GM13976 (cell line): Measurements from ENCODE around the gene TXLNA.

Source experiments
- DNase-seq: peaks from one replicate; pipeline ENCODE4 v3.0.0; 2012; ENCODE audit warnings: low spot score
- in situ Hi-C: fragments of 300-500 bp; cut with MboI; formaldehyde crosslinking; loops from one replicate; pipeline ENCODE4 v1.12.0; 2022; ENCODE audit warnings: low sequenced_read_pairs, mixed read lengths, inconsistent platforms; ENCODE audit not compliant: unreplicated experiment
- TF ChIP-seq, protein P1 (sequence below): IDR thresholded peaks from 2 replicates; pipeline ENCODE4 v1.5.1; 2012; ENCODE audit warnings: borderline replicate concordance, mild to moderate bottlenecking; ENCODE audit not compliant: insufficient read depth; ENCODE audit errors: extremely low read depth, missing control alignments, control extremely low read depth

TXLNA gene

DNA sequence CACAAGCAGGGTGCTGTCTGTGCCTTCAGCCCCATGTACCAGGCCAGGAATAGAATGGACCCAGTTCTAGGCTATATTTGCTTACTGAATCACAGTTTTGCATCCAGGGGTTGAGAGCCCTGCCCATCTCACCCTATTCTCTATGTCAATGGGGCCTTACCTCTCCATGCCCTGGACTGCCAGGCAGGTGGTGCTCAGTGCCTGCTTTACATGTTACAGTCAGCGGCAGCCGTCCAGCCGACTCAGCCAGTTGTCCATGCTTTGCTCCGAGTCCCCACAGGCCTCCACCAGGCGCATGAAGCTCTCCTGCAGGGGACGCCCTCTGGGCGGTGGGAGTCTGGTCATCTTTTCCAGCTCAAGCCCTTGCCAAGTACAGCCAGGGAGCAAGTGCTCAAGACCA is 55.3 kb downstream of the TXLNA start:
- in situ Hi-C loops: no loop called here
- no peak for DNase-seq
- TF ChIP-seq, protein P1, sequence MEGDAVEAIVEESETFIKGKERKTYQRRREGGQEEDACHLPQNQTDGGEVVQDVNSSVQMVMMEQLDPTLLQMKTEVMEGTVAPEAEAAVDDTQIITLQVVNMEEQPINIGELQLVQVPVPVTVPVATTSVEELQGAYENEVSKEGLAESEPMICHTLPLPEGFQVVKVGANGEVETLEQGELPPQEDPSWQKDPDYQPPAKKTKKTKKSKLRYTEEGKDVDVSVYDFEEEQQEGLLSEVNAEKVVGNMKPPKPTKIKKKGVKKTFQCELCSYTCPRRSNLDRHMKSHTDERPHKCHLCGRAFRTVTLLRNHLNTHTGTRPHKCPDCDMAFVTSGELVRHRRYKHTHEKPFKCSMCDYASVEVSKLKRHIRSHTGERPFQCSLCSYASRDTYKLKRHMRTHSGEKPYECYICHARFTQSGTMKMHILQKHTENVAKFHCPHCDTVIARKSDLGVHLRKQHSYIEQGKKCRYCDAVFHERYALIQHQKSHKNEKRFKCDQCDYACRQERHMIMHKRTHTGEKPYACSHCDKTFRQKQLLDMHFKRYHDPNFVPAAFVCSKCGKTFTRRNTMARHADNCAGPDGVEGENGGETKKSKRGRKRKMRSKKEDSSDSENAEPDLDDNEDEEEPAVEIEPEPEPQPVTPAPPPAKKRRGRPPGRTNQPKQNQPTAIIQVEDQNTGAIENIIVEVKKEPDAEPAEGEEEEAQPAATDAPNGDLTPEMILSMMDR: no peak

DNA sequence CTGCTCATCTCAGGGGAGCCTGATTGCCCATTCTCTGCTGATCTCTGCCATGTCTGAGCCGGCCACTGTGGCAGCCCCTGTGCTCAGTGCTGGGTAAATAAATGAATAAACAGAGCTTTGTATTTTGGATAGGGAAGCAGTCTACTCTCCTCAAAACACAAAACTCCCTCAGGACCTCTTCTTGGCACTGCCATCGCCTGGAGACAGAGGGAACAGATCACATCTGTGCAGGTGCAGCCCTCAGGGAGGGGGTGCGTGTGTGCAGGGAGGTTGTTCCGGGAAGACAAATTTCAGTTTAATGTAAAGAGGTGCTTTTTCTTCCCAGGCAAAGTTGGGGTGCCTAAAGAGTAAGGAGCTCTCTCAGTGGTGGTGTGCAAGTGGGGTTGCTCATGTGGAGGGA is 59.9 kb downstream of the TXLNA start:
- in situ Hi-C loops: no loop called here
- DNase-seq: no peak
- TF ChIP-seq, protein P1: no peak

DNA sequence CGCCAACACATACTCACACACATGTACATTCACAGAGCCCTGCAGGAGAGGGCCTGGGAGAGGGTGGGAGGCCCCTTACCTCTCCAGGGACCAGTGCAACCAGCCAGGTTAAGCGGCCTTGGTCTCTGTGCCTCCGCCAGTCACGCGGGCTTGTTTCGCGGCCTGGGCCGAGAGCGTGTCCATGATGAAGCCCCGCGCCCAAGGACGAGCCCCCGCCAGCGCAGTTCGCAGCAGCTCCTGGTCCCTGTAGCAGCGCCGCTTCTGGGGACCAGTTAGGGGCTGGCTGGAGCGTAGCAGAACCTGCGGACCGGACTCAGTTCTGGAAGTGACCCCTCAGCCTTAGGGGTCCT is 60.3 kb downstream of the TXLNA start:
- TF ChIP-seq, protein P1: no peak
- in situ Hi-C loops: no loop called here
- DNase-seq: no peak

DNA sequence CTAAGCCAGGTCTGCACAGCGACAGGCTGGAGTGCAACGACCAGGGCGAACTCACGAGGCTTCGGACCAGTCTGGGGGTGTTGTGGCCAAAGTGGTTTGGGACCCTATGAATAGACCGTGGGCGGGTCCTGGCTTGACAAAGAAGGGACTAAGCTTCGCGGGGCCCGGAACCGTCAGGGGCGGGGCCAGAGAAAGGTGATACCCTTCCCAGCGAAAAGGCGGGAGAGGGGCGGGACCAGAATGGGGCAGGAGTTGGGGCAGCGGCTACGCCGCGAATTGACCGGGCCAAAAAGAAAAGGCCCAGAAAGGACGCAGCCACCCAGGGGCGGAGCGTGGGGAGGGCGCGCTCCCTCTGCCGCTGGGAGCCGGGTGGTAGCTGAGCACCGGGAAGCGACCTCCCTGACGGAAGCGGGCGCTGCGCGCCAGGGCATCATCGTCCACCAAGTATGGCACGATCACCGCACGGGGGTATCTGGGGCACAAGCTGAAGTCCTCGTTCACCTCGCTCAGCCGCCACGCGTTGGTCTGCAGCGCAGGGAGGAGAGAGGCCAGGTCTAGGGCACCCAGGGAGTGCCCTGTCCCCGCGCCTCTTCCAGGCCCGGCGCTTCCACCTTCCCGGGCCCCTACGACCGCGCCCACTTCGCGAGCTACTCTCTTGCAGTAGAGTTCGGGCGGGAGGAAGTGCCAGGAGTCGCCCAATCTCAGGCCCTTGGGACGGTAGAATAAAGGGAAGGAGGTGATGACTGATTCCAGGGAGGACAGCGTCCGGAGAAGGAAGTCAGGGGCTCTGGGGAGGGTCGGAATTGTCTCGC is 60.9 kb downstream of the TXLNA start:
- TF ChIP-seq, protein P1: no peak
- in situ Hi-C loops: no loop called here

DNA sequence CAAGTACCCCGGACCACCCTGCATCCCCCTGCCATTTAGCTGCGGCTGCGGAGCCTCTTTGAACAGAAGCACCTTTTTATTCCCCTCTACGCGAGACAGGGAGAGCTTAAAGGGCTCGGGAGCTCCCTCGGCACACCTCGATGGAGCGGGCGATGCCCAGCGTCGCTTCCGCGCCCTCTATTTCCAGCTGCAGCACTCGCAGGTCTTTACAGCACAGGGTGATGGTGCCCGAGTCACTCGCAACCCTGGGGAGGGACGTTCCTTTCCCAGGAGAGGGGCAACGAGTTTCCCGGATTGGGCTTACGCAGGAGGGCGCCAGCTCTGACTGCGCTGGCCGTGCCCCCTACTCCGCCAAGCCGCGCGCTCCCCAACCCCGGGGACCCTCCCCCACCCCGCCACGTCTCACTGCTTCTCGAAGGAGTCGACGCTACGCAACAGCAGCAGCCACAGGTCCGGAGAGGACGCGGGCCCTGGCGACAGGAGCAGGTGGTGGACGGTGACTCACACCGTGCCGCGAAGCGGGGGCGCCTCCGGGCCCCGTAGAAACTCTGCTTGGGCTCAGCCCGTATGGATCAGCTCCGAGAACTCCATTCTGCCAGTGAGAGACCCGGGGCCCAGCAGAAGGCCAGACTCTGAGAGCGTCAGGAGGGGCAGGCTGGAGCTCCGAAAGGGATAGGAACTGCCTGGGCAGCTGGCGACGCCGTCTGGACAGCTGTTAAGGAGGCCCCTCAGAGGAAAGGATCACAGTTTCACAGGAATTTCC is 61.7 kb downstream of the TXLNA start:
- in situ Hi-C loops: no loop called here
- TF ChIP-seq, protein P1: no peak
- peak; percentile 78 for DNase-seq

More for the DNA sequence above, 60.9 kb downstream of the TXLNA start:
- no peak for DNase-seq

DNA sequence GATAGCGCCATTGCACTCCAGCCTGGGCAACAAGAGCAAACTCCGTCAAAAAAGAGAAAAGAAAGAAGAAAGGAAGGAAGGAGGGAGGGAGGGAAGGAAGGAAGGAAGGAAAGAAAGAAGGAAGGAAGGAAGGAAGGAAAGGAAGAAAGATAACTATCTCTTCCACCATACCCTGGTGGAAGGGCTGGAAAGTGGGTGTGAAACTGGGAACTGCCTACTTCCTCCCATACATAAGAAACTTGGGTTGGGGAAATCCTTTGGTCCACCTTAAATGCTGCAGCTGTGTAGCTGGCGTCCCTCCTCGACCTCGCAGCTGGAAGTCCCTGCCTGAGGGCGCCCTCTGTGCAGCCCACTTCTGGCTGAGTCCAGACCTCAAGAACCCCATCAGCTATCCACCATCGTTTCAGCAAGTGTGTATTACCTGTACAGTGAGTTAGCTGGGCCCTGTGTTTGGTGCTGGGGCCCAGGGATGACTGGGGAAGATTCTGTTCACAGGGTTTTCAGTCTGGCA is 62.9 kb downstream of the TXLNA start:
- in situ Hi-C loops: no loop called here
- no peak for DNase-seq
- TF ChIP-seq, protein P1: no peak
